Measurements from ENCODE around the gene LGALS8. TPM values are rescaled to one million over a fixed set of nuclear protein-coding genes. Genes with fewer than 3 reads are reported as not detected.
A peak's percentile ranks its signal among the peaks of the same experiment; 100 is the strongest.
"Not testable (repeated sequence)": the region's sequence is repeated elsewhere in the genome, so short reads cannot be mapped to it uniquely, and the experiment has no call there.

The LGALS8 gene
- total RNA-seq: 15.7 TPM

DNA sequence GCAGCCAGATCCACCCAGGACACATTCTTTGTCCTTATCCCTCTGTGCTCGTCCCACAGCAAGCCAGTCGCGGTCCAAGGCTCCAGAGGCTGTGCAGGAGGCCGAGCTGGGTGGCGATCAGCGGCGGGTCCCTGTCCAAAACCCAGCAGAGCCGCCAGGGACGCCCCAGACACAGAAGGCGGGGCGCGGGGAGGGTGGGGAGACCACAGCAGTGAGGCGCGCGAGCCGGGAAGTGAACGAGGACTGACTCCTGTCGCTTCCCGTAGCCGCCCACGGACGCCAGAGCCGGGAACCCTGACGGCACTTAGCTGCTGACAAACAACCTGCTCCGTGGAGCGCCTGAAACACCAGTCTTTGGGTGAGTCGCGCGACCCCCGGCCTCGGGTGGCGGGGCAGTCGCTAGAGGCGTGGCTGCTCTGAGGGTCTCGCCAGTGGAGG, at the start of gene LGALS8:
LGALS8 (plus strand) TSS at position 279 of the 438 bp plus-strand sequence. CDS start 2,089 bp downstream, outside the sequence.
- Histone ChIP-seq H3K4me3 (ENCODE audit: low read length in 3 of 3) (peak within 1 kb of the TSS; percentile 75 to 99 (median 98)), H3K27me3 (ENCODE audit: control insufficient read depth in 3 of 3, insufficient read depth in 3 of 3, low read length in 3 of 3) (no peaks in the 10 kb centered on the region), H3K36me3 (ENCODE audit: control insufficient read depth in 3 of 3, insufficient read depth in 3 of 3, low read length in 3 of 3) (peaks cover 3 to 14% (median 12%) of the 10 kb centered on the region in 3 donors), H3K4me1 (ENCODE audit: control insufficient read depth in 3 of 3, insufficient read depth in 3 of 3, low read length in 3 of 3) (peaks cover 3 to 9% (median 9%) of the 10 kb centered on the region in 3 donors), H3K9ac (ENCODE audit: low read depth in 1 of 3, low read length in 3 of 3) (peak within 1 kb of the TSS; percentile 88 to 90 (median 89)), H3K27ac (ENCODE audit: low read depth, low read length) (peak within 1 kb of the TSS; percentile 89), H3K9me3 (ENCODE audit: control insufficient read depth in 3 of 3, low read length in 3 of 3) (no peaks in the 10 kb centered on the region)

DNA sequence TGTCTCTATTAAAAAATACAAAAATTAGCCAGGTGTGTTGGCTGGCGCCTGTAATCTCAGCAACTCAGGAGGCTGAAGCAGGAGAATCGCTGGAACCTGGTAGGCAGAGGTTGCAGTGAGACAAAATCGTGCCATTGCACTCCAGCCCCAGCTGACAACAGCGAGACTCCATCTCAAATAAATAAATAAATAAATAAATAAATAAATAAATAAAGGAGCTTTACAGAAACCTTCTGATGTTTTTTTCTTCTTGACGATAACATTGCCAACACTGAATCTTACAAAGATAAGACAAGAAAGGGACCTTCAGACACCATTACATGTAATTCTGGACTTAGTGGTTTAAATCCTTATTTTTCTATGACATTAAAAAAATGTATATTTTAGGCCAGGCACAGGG, 47.8 kb upstream of the LGALS8 start:
- Histone ChIP-seq H3K9ac (ENCODE audit: low read depth in 1 of 3, low read length in 3 of 3) (no peak overlapping the region), H3K4me3 (ENCODE audit: low read length in 3 of 3) (no peak overlapping the region), H3K27ac (ENCODE audit: low read depth, low read length) (no peak overlapping the region), H3K9me3 (ENCODE audit: control insufficient read depth in 3 of 3, low read length in 3 of 3) (no peaks in the 10 kb centered on the region), H3K4me1 (ENCODE audit: control insufficient read depth in 3 of 3, insufficient read depth in 3 of 3, low read length in 3 of 3) (no peaks in the 10 kb centered on the region), H3K36me3 (ENCODE audit: control insufficient read depth in 3 of 3, insufficient read depth in 3 of 3, low read length in 3 of 3) (no peaks in the 10 kb centered on the region), H3K27me3 (ENCODE audit: control insufficient read depth in 3 of 3, insufficient read depth in 3 of 3, low read length in 3 of 3) (peaks cover 0 to 12% (median 0%) of the 10 kb centered on the region in 3 donors)

DNA sequence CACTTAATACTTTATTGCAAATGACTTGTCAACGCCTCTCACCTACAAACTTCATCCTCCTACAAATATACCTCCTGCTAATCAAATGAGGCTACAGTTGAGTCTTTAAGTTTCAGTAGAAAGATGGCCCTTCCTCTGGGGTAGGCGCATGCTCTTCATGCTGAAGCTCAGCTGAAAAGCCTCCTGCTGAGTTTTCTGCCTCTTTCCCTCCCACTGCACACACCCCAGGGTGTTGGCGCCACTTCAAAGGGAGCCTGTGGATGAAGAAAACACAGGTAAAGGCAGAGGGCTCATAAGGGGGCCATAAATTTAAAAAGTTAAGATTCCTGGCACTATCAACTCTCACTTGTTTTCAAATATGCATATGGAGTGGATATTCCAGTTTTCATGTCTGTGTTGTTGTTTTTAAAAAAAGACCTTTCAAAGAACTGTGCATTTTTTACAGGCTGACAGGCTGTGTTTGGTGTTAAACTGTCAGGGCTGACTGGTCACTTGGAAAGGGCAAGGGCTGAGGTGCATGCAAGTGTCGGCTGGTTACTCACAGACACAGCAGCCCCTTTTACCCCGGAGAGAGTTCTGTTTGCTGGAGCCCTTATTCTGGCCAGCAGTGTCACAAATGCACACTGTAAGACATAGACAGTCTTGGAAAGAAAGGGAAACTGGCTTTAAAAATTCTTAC, 42.9 kb upstream of the LGALS8 start:
- Histone ChIP-seq H3K9me3 (ENCODE audit: control insufficient read depth in 3 of 3, low read length in 3 of 3) (no peaks in the 10 kb centered on the region), H3K4me3 (ENCODE audit: low read length in 3 of 3) (no peak overlapping the region), H3K4me1 (ENCODE audit: control insufficient read depth in 3 of 3, insufficient read depth in 3 of 3, low read length in 3 of 3) (no peaks in the 10 kb centered on the region), H3K27me3 (ENCODE audit: control insufficient read depth in 3 of 3, insufficient read depth in 3 of 3, low read length in 3 of 3) (peaks cover 0 to 2% (median 0%) of the 10 kb centered on the region in 3 donors), H3K36me3 (ENCODE audit: control insufficient read depth in 3 of 3, insufficient read depth in 3 of 3, low read length in 3 of 3) (no peaks in the 10 kb centered on the region), H3K27ac (ENCODE audit: low read depth, low read length) (no peak overlapping the region), H3K9ac (ENCODE audit: low read depth in 1 of 3, low read length in 3 of 3) (no peak overlapping the region)

DNA sequence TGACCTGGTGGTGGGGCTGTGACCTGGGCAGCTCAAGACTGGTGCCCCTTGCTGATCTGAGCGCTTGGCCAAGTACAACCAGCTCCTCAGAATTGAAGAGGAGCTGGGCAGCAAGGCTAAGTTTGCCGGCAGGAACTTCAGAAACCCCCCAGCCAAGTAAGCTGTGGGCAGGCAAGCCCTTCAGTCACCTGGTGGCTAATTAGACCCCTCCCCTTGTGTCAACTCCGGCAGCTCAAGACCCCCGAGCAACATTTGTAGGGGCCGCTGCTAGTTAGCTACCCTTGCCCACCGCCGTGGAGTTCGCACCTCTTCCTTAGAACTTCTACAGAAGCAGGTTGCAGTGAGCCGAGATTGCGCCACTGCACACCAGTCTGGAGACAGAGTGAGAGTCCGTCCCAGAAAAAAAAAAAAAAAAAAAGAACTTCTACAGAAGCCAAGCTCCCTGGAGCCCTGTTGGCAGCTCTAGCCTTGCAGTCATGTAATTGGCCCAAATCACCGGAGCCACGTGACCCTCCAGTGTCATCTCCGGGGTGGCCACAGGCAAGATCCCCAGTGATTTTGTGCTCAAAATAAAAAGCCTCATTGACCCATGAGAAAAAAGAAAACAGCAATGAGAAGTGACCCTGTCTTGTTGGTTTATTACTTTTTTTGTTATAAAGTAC, 39.3 kb upstream of the LGALS8 start:
- Histone ChIP-seq H3K27me3 (ENCODE audit: control insufficient read depth in 3 of 3, insufficient read depth in 3 of 3, low read length in 3 of 3) (peaks cover 0 to 2% (median 0%) of the 10 kb centered on the region in 3 donors), H3K27ac (ENCODE audit: low read depth, low read length) (no peak overlapping the region), H3K9ac (ENCODE audit: low read depth in 1 of 3, low read length in 3 of 3) (no peak overlapping the region), H3K4me3 (ENCODE audit: low read length in 3 of 3) (no peak overlapping the region), H3K4me1 (ENCODE audit: control insufficient read depth in 3 of 3, insufficient read depth in 3 of 3, low read length in 3 of 3) (no peaks in the 10 kb centered on the region), H3K9me3 (ENCODE audit: control insufficient read depth in 3 of 3, low read length in 3 of 3) (no peaks in the 10 kb centered on the region), H3K36me3 (ENCODE audit: control insufficient read depth in 3 of 3, insufficient read depth in 3 of 3, low read length in 3 of 3) (no peaks in the 10 kb centered on the region)

DNA sequence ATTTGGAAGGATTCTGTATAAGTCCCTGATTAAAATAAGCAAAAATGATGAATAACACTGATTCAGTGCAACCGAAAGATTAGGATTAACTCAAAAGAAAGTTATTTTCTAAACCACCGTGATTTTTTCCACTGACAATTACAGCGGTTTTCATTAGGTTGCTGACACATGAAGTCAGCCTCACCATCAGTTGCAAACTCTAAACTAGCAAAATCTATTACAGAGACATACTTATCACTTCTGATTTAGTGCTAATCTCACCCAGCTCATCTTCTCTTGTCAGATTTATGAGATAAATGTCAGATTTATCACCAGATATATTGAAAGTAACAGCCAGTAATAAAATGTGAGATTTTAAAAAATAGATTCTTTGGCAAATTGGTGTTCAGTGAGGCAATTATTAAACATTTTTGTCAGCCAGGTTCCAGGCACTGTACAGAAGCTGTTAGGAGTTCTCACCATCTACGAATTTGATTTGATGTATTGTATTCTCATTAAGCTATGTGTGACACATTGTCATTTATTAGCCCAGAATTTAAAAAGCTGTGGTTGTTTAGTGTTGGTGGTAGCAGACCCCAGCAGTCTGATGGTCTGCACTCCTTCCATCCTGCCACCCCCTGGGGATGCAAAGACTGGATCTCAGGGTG, 37.3 kb upstream of the LGALS8 start:
- Histone ChIP-seq H3K4me3 (ENCODE audit: low read length in 3 of 3) (no peak overlapping the region), H3K9ac (ENCODE audit: low read depth in 1 of 3, low read length in 3 of 3) (no peak overlapping the region), H3K27ac (ENCODE audit: low read depth, low read length) (no peak overlapping the region), H3K36me3 (ENCODE audit: control insufficient read depth in 3 of 3, insufficient read depth in 3 of 3, low read length in 3 of 3) (no peaks in the 10 kb centered on the region), H3K4me1 (ENCODE audit: control insufficient read depth in 3 of 3, insufficient read depth in 3 of 3, low read length in 3 of 3) (no peaks in the 10 kb centered on the region), H3K27me3 (ENCODE audit: control insufficient read depth in 3 of 3, insufficient read depth in 3 of 3, low read length in 3 of 3) (peaks cover 0 to 2% (median 0%) of the 10 kb centered on the region in 3 donors), H3K9me3 (ENCODE audit: control insufficient read depth in 3 of 3, low read length in 3 of 3) (no peaks in the 10 kb centered on the region)

DNA sequence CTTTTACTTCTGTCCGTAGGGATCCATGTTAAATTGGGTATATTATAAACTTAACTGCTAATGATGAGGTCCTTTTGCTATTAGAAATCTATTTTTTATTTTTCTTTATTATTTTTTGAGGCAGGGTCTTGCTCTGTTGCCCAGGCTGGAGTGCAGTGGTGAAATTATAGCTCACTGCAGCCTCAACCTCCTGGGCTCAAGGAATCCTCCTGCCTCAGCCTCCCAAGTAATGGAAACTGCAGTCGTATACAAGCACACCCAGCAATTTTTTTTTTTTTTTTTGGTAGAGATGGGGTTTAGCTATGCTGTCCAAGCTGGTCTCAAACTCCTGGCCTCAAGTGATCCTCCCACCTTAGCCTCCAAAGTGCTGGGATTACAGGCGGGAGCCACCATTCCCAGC, 34.6 kb upstream of the LGALS8 start:
- H3K27ac ChIP-seq (ENCODE audit: low read depth, low read length); H3K9me3 ChIP-seq (ENCODE audit: control insufficient read depth in 3 of 3, low read length in 3 of 3); H3K4me3 ChIP-seq (ENCODE audit: low read length in 3 of 3); H3K36me3 ChIP-seq (ENCODE audit: control insufficient read depth in 3 of 3, insufficient read depth in 3 of 3, low read length in 3 of 3); H3K4me1 ChIP-seq (ENCODE audit: control insufficient read depth in 3 of 3, insufficient read depth in 3 of 3, low read length in 3 of 3); H3K27me3 ChIP-seq (ENCODE audit: control insufficient read depth in 3 of 3, insufficient read depth in 3 of 3, low read length in 3 of 3); H3K9ac ChIP-seq (ENCODE audit: low read depth in 1 of 3, low read length in 3 of 3): not testable (repeated sequence)

DNA sequence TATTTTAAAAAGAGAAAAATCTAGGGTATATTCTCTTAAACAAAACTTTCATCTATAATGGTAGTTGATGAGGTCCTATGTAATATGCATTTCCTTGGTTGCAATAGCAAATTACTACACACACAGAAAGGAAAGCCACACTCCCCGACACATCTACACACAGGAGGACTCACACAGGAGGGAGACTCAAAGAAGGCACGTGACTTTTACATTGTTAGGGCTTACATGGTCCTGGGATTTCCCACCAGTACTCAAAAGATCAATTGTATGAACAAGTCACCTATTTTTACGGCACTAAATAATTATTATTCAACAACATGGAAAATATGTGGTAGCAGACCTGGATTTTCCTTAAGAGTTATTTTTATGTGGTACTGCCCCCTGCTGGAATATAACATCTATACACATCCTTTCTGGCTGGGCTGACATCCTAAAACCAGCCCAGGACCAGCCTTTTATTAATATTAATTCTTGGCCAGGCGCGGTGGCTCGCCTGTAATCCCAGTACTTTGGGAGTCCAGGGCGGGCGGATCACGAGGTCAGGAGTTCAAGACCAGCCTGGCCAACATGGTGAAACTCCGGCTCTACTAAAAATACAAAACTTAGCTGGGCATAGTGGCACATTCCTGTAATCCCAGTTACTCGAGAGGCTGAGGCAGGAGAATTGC, 33.9 kb upstream of the LGALS8 start:
- H3K27ac ChIP-seq (ENCODE audit: low read depth, low read length): no peak overlapping the region
- no peak overlapping the region for H3K4me3 ChIP-seq (ENCODE audit: low read length in 3 of 3)
- no peaks in the 10 kb centered on the region for H3K36me3 ChIP-seq (ENCODE audit: control insufficient read depth in 3 of 3, insufficient read depth in 3 of 3, low read length in 3 of 3)
- peaks cover 0 to 3% (median 0%) of the 10 kb centered on the region in 3 donors for H3K4me1 ChIP-seq (ENCODE audit: control insufficient read depth in 3 of 3, insufficient read depth in 3 of 3, low read length in 3 of 3)
- no peaks in the 10 kb centered on the region for H3K9me3 ChIP-seq (ENCODE audit: control insufficient read depth in 3 of 3, low read length in 3 of 3)
- H3K9ac ChIP-seq (ENCODE audit: low read depth in 1 of 3, low read length in 3 of 3): no peak overlapping the region
- peaks cover 0 to 8% (median 0%) of the 10 kb centered on the region in 3 donors for H3K27me3 ChIP-seq (ENCODE audit: control insufficient read depth in 3 of 3, insufficient read depth in 3 of 3, low read length in 3 of 3)

DNA sequence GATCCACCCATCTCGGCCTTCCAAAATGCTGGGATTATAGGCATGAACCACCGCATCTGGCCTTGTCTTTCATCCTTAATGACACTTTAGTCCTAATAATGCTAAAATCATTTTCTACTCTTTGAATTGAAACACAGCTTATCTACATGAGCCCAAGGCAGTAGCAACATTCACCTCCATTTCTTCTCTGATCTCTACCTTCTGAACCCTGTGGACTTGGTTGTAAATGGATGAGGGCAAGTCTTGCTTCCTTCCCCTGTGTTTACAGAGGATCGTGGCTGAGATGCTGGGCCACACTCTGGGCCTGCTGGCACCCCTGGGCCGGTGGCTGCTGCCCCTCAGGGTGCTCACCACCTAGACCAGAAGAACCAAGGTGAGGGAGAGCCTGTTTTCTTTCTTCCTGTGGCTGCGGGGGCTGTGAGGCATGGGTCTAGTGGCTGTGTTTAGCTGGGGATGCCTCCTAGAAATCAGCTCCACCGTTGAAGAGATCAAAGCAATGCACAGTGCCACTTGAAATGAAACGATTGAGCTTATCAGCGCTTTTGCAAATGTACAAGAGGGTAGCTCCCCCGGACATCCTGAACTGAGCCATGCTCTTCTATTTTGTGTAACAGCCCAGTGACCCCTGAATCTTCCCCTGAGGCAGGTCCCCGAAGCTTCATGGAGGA, 32.2 kb upstream of the LGALS8 start:
- H3K27ac ChIP-seq (ENCODE audit: low read depth, low read length): no peak overlapping the region
- peaks cover 0 to 14% (median 0%) of the 10 kb centered on the region in 3 donors for H3K27me3 ChIP-seq (ENCODE audit: control insufficient read depth in 3 of 3, insufficient read depth in 3 of 3, low read length in 3 of 3)
- H3K9me3 ChIP-seq (ENCODE audit: control insufficient read depth in 3 of 3, low read length in 3 of 3): no peaks in the 10 kb centered on the region
- H3K4me1 ChIP-seq (ENCODE audit: control insufficient read depth in 3 of 3, insufficient read depth in 3 of 3, low read length in 3 of 3): peaks cover 0 to 3% (median 0%) of the 10 kb centered on the region in 3 donors
- no peak overlapping the region for H3K9ac ChIP-seq (ENCODE audit: low read depth in 1 of 3, low read length in 3 of 3)
- H3K36me3 ChIP-seq (ENCODE audit: control insufficient read depth in 3 of 3, insufficient read depth in 3 of 3, low read length in 3 of 3): no peaks in the 10 kb centered on the region
- H3K4me3 ChIP-seq (ENCODE audit: low read length in 3 of 3): no peak overlapping the region

DNA sequence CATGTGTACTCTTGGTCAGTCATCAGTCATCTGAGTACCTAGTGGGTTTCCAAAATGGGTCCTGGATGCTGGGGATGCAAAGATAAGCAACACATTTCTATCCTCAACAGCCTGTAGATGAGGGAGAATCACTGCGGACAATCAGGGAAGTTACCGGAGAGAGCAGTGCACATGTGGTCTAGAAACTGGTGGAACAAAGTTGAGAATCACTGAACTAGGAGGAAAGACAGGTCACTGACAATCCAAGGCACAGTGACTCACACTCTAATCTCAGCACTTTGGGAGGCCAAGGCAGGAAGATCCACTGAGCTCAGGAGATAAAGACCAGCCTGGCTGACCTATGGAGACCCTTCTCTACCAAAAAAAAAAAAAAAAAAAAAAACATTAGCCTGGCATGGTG, 31.4 kb upstream of the LGALS8 start:
- Histone ChIP-seq H3K27ac (ENCODE audit: low read depth, low read length) (no peak overlapping the region), H3K4me3 (ENCODE audit: low read length in 3 of 3) (no peak overlapping the region), H3K4me1 (ENCODE audit: control insufficient read depth in 3 of 3, insufficient read depth in 3 of 3, low read length in 3 of 3) (peaks cover 0 to 3% (median 0%) of the 10 kb centered on the region in 3 donors), H3K9me3 (ENCODE audit: control insufficient read depth in 3 of 3, low read length in 3 of 3) (no peaks in the 10 kb centered on the region), H3K36me3 (ENCODE audit: control insufficient read depth in 3 of 3, insufficient read depth in 3 of 3, low read length in 3 of 3) (no peaks in the 10 kb centered on the region), H3K9ac (ENCODE audit: low read depth in 1 of 3, low read length in 3 of 3) (no peak overlapping the region), H3K27me3 (ENCODE audit: control insufficient read depth in 3 of 3, insufficient read depth in 3 of 3, low read length in 3 of 3) (peaks cover 0 to 15% (median 0%) of the 10 kb centered on the region in 3 donors)
